CD4-positive, alpha-beta T cell treated with Interleukin-1 beta for 1 hour (primary cell): ENCODE results near the gene TNIK.

ENCODE experiments used
- DNase-seq, 2 donors: peaks; one replicate each; pipeline ENCODE4 v3.0.0-alpha.2; 2020 to 2022

TNIK gene

DNA sequence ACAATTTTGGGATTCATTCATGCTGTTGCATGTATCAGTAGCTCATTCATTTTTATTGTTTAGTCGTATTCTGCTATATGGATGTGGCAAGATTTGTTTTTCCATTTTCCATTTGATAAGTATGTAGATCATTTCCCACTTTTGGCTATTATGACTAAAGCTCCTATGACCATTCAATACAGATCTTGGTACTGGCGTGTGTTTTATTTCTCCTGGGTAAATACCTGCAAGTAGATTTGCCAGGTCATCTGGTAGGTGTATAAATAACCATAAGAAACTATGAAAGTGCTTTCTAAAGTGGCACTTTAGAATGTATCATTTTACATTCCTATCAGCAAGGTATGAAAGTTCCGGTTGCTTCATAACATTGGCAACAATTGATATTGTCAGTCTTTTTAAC lies 124.6 kb downstream of the TNIK start:
- DNase-seq = no peak

DNA sequence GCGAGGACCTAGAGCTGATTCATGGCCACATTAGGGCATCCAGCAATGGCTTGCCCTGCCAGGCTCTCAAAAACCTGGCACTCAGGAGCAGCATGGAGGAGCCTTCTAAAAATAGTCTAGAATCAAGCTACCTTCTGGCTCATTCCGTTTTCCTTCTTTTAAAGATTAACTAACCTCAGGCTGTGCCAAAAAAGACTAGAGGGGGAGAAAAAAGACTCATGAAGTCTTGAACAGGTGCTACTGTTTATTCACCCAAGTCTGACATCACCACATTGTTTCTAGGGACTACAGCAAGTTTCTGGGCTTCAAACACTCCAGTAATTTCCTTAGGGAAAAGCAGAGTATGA lies 125.8 kb downstream of the TNIK start:
- DNase-seq = no peak

DNA sequence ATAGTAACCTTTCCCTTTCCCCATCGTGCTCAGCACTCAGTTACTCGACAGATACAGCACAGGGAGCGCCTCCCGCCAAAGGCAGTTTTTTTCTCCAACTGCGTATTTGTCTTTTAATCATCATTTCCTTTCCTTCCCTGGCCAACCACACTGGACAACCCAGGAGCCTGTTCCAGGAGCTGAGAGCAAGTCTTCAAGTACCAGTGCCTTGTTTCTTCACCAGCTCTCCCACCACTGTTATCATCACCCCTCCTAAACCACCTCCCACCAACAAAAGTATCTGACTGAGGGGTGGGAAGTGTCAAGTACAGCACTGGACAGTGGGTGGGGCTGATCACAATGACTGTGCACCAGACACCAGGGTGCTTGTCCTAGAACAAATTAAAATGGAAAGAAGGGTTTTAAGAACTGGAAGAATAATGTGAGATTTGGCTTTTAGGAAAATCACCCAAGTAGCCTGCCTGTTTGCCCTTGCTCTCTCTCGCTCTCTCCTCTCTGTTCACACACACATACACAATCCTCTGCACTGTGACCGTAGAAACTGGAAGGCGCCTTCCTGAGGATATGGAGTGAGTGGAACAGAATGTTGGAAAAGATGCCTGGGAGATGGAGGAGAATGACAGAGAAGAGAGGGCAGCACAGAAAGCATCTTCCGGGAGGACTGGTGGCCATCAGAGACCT lies 126.3 kb downstream of the TNIK start:
- no peak for DNase-seq

DNA sequence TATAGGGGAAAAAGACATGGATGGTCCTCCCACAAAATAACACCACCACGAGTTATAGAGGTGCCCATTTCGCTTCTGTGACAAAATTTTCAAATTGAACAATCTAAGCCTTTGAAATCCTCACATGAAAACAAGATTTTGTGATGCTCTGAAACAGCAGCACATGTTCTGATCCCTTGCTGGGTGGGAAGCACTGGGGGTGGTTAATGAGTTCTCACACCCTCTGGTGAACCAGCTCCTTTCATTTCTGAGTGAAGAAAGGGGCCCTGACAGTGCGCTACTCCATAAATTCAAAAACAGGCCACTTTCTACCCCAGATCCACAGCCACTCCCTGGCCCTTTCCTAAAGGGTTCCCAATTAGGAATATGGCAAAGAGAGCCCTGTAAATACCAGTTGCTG lies 129.3 kb downstream of the TNIK start:
- no peak for DNase-seq

DNA sequence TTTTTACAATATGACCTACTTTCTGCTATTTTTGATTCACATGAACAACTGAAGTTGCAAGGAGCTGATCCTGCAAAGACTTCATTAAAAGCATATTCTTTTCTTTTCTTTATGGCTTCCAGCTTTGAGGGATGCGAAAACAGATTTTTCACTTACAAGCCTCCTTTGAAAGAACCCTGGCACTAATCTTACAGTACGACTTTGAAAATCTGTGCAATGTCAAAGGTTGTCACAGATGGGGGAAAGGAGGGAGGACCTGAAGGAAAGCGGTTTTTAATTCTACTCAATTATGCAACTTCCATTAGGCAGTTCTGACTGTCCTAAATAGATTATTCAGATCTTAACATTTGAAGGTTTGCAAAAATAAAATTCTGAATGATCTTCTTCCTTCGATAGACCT lies 130.5 kb downstream of the TNIK start:
- no peak for DNase-seq

DNA sequence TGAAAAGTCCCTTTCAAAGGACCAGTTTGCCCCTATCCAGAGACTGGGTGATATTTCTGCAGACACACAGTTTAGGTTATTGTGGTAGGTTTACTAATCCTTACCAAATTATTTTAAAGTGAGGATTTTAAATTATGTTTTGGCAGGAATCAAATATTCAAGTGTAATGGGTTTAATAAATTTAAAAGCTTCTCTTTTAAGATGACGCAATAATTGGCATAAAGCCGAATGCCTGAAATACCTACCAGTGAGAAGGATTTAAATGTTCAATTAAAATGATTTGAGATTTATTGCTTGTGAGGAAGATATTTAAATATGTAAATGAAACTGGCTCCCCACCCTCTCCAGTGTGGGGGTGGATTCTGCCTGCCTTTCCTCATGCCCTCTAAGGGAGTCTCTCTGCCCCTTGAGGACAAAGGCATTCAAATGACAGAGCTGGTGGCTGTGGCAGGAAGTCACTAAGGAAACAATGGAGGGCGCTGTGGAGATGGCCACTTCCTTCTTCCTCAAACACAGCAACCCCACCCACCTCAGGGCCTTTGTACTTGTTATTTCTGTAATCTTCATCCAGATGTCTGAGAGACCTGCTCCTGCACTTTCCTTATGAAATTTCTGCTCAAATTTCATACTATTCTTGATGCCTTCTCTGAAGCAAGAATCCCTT lies 131.7 kb downstream of the TNIK start:
- DNase-seq = peak; percentile 59 to 61

DNA sequence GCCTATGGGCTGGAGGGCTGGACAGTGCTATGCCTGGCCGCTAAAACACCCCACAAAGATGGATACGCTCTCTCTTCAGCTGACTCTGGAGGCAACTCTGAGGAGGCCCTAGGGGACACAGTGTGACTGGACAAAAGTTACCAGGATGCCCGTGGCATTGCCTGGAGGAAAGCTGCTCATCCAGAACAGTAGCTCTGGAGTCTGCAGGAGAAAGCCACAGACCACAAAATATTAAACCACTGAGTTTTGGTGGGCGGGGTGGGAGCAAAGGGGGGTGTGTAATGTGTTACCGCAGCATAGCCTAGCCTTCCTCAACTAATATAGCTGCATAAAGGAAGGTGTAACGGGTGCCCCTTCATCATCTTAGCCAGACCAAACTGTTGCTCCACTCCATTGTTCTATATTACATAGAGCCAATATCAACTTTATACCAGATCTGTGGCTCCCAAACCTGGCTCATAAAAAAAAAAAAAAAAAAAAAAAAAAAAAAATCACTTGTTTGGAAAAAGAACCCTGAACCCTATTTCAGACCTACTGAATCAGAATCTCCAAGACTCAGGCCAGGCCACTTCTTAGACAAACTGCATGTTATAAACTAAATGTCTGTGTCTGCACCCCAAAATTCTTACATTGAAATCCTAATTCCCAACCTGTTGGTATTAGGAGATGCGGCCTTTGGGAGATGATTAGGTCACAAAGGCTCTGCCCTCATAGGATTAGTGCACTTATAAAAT lies 132.6 kb downstream of the TNIK start:
- DNase-seq = no peak

DNA sequence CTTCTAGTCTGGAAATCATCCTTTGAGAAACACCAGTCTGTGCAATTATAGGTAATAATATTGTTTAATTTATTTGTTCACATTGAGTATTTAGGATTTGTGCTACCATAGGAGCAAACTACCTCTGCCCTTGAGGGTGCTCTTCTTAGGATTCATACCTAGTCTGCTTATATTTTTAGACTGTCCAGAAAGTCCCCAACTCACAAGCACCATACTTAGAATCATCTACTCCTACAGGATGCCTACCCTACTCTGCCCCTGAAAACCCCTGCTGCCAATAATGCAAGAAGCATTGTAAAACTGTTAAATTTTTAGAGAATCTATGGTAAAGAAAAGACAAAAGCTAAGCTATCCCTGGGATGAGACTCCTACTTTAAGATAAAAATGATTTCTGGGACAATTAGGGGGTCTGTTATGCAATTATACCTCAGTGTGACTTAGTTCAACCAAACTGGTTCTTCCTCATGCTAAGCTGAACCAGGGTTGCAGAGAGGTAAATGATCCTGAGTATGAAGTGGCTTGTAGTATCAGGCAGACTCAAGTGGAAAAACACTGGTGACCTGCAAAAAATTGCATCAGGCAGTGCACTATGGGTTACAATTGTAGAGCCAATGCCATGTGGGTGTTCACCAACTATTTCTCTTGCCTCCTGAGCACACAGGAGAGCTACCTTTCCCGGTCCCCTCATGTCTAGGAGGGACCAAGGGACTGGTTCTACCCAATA lies 133.3 kb downstream of the TNIK start:
- no peak for DNase-seq

DNA sequence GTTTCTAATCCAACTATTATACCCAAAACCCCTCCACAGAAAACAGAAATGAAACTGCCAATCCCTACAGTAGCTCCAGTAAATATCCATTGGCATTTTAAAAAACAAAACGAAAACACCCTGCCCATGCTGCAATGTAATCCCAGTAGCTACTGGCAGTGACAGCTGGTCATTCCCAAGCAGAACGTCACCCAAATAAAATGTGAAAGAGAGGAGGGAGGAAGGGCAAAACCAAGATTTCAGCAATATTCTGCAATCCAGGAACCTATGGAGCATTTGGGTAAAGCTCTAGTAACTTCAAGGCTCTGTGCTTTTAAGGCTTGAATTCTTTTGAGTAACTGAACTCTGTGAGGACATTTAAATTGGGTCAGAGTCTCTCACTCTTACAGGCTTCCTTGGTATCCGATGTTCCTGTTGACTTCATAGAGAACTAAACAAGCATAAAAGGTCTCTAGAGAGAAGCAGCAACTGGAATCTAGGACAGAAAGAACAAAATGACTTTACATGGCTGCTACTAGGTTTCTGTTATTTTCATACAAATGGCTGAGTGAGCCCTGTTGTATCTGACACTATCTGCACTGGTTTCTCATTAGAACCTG lies 136.2 kb downstream of the TNIK start:
- no peak for DNase-seq

DNA sequence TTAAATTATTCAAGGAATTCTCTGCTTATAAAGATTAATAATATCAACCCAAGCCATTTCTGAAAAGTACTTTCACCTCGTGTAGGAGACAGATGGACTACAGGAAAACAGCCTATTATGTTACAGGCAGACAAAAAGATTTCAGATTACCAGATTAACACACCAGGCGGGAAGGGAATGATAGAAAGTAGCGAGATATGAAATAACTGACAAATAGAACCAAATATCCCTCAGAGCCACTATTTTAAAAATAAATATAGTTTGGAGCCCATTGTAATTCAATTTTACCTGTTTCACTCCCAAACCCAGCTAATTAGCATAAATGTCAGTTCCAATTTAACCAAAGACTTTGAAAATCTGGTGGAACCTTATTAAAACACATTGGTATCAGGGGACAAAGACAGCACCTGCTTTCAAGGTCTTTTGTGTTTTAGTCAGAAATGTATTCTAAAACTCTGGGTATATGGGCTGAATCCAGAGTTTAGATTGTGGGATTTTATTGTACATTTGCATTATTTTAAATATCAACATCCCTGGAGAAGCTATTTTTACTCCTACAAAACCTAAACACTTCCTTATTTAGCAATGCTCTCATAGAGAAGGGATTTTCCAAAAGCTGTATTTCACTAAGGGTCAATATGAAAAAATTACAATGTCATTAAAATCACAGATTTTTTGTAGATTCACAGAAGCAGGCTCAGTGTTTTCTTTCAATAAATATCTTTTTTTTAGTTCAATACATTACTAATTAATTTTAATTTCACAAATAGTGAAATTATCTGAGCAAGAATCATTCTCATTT lies 138.4 kb downstream of the TNIK start:
- no peak for DNase-seq

DNA sequence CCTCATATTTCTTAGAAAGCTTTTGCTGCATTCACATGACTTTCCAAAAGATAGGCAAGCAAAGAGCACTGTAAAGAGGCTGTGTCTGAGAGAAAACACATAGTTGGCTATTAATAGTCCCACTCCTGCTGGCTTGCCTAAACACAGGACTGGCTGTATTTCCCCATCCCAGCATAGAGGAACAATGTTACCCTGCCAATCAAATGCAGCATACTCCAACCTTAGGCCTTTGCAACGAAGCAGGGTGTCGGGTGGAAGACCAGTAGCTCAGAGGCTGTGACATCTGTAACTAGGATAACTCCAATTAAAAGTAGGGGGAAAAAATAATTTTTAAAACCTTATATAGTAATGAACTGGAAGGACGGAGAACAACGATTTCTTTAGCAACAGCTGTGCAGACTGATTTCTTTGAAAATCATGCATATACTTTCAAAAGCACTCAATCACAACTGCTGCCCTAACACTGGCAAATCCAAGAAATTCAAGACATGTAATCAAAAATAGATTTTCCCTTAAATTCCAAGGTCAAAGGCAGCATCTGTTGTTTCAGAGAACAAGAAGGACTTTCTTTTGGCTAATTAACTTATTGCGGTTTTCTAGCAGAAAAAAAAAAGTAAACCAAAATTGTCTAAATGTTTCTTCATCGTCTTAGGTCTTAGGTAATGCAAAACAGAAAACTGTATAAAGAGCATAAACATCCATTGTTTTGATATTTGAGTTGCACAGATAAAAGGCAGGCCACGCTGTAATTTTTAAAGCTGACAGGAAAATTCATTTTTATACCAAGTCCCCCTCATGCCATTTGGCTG lies 139.3 kb downstream of the TNIK start:
- no peak for DNase-seq

DNA sequence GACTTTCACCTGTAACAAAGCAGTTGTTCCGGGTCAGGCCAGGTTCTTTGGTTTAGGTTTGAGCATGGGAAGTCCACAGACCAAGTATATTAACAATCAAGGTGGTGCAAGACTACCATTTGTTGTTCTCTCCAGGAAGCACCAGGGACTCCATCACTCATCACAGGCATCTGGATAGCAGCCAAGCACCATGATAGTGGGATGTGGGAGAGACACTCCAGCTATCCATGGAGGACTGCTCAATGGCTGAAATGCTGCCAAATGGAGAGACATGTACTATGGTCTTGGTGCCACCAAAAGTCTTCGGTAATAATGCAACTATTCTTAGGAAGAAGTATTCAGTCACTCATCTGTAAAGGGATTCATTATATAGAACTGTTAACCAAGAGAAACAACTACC lies 143.0 kb downstream of the TNIK start:
- no peak for DNase-seq

DNA sequence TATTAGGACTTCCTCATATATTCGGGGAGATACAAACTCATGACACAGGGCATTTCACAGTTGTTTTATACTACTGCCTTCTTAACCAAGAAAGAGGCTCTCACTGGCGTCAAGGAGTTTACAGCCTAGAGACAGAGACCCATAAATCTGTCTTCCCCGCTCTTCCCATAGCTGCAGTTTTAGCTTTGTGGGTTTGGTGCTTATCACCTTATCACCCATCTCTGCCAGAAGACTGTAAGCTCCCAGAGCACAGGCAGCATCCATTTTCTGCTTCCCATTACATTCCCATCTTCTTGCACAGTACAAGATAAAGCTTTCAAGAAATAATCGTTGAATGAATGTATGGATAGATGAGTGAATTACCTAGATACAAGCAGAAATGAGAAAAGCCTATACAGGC lies 144.3 kb downstream of the TNIK start:
- no peak for DNase-seq

DNA sequence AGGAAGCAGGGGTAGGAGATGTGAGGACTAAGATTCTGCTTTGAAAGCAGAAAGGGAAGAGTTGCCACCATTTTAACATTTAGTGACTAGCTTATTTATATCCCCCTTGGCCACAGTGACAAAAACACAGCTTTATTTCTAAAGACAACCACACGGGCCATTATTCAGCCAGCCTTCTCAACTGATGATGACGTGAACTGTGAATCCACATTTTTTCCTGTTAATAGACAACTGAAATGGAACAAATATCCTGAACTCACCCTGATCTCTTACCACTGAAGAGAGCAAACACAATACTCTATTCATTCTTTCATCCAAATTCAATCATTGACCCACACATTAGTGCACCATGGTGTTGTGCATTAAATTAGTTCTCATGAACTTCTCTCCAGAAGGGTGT lies 145.1 kb downstream of the TNIK start:
- DNase-seq = no peak

DNA sequence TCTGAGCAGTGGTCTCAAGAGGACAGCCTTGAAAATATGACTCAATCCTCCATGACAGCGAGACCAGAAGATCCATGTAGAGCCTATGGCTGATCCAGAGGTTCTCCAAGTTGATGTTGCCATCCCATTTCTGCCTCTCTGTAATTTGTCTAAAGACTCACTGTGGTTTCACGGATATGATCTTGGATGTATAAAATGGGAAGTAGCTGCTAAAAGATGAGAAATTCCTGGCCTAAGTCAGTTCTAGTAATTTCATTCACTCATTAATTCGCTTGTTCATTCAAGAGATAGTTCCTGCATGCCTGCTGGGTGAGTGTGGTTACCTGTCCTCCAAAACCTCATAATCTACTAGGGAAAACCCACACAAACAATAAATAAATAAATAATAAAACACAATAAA lies 145.9 kb downstream of the TNIK start:
- DNase-seq = no peak

DNA sequence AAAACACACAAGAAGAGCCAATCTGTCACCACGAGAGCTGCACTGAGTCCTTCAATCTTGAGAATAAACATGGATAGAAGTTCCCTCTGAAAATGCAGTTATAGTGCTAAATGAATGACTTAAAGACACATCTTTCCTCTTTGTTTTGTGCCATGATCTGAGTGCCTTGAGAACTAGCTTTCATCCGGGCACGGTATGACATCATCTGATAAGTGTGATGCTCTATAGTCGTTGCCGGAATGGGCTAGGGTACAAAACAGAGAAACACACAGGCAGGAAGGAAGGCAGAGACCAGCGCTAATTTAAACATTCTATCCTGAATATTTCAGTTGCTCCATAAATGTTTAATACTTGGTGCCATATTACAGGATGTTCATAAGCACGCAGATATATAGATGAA lies 146.5 kb downstream of the TNIK start:
- no peak for DNase-seq

DNA sequence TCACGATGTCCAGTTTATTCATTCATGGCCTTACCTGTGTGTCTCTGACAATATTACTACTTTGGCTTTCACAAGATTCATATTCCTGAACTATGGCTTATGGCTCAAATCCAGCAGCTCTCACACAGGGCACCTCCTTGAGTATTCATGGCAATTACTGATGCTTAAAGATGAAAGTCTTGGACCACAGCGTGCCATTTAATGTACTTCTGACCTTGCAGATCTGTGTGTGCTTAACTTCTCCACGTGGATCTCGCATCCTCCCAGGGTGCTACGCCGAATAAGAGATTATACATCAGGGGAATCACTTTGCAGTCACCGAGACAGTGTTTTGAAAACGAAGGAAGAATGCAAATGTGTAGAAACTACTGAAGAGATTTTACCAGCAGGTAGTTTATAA lies 147.5 kb downstream of the TNIK start:
- DNase-seq = no peak

DNA sequence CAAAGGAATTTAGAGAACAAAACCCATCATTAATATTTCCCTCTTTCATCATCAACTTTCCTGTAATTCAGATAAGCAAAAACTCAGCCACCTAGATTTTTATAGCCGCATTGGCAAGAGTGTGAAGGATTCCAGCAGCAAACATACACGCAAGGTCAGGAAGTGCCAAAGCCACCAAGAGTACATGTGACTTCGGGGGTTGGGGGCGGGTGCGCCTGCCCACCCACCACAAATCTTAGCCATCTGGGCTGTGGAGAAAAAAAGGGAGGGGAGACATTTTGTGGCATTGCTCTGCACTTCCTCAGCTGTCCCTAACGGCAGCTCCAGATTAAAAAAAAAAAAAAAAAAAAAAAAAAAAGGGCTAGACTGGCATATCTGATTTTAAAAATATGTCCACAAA lies 148.4 kb downstream of the TNIK start:
- peak; percentile 7 for DNase-seq

DNA sequence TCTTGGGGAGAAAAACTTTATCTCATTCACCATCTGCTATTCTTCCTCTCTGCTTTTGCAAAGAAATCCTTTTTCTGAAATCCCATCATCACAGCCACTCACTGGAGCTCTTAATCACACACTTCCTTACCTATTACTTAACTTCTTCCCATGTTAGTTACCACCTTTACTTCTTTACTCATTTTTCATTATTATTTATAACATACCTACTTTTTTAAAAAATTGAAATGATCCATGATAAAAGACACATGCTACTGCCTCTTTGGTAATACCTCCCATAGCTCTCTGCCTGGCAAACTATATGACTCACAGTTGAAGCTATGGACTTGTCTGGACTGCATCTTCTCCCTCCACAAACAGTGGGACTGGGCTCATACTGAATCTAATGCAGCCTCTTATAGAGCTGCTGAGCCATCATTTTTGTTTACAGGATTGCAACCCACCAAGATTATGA lies 150.3 kb downstream of the TNIK start:
- DNase-seq = no peak

DNA sequence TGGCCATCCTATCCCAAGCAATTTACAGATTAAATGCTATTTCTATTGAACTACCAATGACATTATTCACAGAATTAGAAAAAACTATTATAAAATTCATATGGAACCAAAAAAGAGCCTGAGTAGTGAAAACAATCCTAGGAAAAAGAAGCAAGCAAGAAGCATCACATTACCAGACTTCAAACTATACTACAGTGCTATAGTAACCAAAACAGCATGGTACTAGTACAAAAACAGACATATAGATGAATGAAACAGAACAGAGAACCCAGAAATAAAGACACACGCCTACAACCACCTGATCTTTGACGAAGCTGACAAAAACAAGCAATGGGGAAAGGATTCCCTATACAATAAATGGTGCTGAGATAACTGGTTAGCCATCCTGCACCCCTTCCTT lies 152.2 kb downstream of the TNIK start:
- DNase-seq = no peak

DNA sequence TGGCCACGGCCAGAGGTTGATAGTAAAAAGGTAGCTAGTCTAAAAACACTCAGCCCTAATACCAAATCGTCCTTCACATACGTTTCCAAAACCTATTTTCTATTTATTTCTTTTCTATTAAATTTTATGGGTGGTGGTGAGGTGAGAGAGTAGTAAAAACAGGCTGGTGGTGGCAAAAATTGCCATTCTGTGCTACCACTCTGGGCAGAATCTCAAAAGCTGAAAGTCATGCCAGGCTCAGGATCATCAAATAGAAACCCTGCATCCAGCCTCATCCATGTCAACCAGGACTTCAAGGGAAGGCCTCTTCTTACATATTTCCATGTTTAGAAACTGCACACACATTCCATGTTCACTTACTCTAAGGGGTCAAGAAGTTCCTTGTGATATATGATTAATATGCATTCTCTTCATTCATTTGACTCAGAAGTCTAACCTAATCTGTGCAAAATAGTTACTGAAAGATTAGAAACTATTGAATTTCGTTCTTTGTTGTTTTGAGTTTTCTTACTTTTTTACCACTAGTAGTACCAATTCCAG lies 153.1 kb downstream of the TNIK start:
- no peak for DNase-seq
